DOHH2 (cell line): ENCODE results near the gene ADCY3.

Experiments used
- EZH2phosphoT487 ChIP-seq: fragments of 200-600 bp; sonication (generic); IDR thresholded peaks from 2 replicates; pipeline ENCODE4 v1.6.1; 2017; ENCODE audit warnings: borderline replicate concordance, mild to moderate bottlenecking, antibody characterized with exemption, low read length, moderate library complexity, mixed read lengths
- TF ChIP-seq, protein P1 (sequence below): fragments of 200-600 bp; sonication (generic); IDR thresholded peaks from one replicate; pipeline ENCODE4 v1.5.1; 2014; ENCODE audit warnings: antibody characterized with exemption, mild to moderate bottlenecking, low read depth, low read length; ENCODE audit not compliant: poor library complexity, severe bottlenecking

DNA sequence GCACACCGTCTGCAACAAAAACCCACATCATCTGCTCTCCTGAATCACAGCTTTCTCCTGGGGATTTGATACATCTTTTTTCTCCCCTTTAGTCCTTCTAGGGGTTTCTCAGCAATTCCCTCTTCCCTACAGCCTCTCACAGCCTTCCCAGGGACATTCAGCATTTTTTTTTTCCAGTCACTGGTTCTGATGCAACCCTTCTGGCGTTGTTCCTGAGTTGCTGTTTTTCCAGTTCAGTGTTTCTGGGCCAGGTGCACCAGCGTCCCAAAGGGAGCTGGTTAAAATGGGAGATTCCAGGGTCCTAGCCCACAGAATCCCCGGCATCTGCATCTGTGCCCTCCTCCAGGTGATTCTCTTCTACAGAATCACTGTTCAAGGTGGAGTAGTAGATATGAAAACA, 36.1 kb downstream of the ADCY3 start:
- TF ChIP-seq, protein P1, sequence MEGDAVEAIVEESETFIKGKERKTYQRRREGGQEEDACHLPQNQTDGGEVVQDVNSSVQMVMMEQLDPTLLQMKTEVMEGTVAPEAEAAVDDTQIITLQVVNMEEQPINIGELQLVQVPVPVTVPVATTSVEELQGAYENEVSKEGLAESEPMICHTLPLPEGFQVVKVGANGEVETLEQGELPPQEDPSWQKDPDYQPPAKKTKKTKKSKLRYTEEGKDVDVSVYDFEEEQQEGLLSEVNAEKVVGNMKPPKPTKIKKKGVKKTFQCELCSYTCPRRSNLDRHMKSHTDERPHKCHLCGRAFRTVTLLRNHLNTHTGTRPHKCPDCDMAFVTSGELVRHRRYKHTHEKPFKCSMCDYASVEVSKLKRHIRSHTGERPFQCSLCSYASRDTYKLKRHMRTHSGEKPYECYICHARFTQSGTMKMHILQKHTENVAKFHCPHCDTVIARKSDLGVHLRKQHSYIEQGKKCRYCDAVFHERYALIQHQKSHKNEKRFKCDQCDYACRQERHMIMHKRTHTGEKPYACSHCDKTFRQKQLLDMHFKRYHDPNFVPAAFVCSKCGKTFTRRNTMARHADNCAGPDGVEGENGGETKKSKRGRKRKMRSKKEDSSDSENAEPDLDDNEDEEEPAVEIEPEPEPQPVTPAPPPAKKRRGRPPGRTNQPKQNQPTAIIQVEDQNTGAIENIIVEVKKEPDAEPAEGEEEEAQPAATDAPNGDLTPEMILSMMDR: no peak
- TF ChIP-seq EZH2phosphoT487: no peak
